ENCODE measurements around the gene KLF7.
"Not testable (repeated sequence)": the region's sequence is repeated elsewhere in the genome, so short reads cannot be mapped to it uniquely, and the experiment has no call there.

The KLF7 gene

GRCh38 chr2:207048416-207048815, 117.3 kb downstream of the KLF7 start:
- no peak for DNase-seq

DNA sequence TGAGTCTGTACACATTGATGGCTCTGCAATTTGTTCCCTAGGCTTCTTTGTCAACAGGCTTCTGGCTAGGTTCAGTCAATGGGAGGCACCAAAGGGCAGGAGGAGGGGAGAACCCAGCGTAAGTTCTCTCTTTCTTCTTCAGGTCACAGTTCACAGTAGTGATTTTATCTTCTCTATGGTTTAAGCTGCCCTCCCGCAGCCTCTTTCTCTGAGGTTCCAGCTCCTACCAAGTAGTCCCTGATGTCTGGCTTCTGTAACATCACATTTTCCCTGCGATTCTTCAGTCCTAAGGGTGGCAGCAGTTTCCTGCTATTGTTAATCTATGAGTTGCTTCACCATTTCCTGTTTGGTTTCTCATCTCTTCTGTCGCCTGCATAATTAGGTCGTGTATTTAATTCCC, 119.0 kb downstream of the KLF7 start:
- peak; percentile 47 for DNase-seq

DNA sequence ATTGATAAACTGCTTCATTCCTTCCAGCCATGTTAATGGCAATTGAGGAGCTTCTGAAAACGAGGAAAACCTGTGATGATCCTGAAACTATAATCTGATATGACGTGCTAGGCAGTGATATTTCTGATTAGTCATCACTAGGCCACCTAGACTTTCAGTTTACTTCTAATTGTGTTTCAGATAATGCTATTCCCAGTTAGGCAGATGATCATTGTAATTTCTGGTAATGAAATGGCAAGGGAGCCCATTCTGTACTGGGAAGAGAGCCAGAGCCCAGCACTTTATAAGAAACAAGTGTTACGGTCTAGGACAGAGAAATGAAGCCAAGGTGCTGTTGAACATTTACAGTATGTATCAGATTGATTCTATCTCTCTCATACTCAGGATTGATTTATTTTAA, 120.2 kb downstream of the KLF7 start:
- no peak for DNase-seq

GRCh38 chr2:207044379-207045362, 121.1 kb downstream of the KLF7 start:
- no peak for DNase-seq

- DNase-seq: no peak
These were observed 122.9 kb downstream of the KLF7 start for GRCh38 chr2:207042841-207043240.

DNA sequence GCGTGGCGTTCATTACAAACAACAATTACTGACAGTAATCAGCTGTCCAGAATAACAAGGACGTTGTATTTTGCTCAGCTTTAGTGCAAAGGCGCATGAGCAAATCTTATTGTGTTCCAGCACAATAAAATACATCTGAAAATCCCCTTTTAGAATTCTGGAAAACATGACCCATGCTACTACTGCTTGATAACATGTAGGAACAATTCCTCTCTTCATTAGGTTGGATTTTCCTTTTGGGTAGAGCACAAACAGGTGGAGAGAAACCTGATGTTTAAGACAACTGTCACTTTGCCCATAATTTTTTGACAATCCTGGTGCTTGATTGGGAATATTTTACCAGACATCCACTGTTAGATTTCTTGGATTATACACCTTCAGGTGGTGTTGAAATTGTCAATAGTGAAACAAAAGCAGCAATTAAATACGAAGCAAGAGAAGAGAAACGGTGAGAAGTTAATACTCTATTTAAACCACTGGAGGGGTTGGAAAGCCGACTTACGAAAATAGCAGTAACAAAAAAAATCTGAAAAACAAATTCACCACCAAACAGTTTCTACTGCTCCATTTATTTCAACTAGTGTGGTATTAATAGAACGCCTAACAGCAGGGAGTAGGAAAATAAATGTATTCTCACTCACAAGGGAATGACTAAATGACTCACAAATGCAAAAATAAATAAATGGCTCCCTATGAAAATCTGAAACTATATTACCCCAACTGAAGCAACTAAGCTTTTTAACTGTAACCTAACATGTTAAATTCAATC, 123.8 kb downstream of the KLF7 start:
- no peak for DNase-seq

- no peak for DNase-seq
These were observed 124.5 kb downstream of the KLF7 start for GRCh38 chr2:207041279-207041678.

GRCh38 chr2:207040696-207041095, 125.1 kb downstream of the KLF7 start:
- no peak for DNase-seq

- no peak for DNase-seq
These were observed 126.5 kb downstream of the KLF7 start for GRCh38 chr2:207039225-207039624.

GRCh38 chr2:207038299-207038698, 127.4 kb downstream of the KLF7 start:
- DNase-seq: no peak

GRCh38 chr2:207037896-207038295, 127.9 kb downstream of the KLF7 start:
- no peak for DNase-seq

- not testable (repeated sequence) for DNase-seq
These were observed 128.7 kb downstream of the KLF7 start for GRCh38 chr2:207037023-207037422.

GRCh38 chr2:207035875-207036274, 129.9 kb downstream of the KLF7 start:
- no peak for DNase-seq

DNA sequence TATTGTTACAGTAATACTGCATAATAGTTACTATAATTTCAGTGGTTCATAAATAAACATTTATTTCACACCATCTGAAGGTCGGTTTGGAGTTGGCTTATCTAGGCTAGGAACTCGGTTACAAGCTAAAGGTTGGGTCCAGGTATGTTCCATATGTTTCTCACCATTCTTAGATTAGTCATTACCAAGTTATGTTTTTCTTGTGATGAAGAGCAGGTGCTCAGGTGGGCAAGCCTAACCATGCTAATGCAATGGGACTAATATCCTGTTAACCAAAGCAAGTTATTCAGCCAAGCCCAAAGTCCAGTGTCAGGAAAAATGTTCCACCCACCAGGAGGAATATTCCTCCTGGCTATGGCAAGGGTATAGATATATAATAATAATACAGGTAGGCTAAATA, 133.3 kb downstream of the KLF7 start:
- DNase-seq: no peak
